Transverse colon (tissue), 3 donors: ENCODE results near the gene PCGF2.

Experiments
- CTCF ChIP-seq, 5 experiments: fragments of 200-600 bp in 3 of 5; fragments of 450-650 bp in 2 of 5; sonication (generic) in 3 of 5; IDR thresholded peaks; 1 replicate in 2 of 5; 2 replicates in 3 of 5; pipeline ENCODE4 v1.5.1; 2016 to 2017; ENCODE audit warnings: antibody characterized with exemption in 5 of 5, inconsistent platforms in 3 of 5, mild to moderate bottlenecking in 2 of 5, moderate library complexity in 1 of 5
- POLR2A ChIP-seq: fragments of 450-650 bp; IDR thresholded peaks from one replicate; pipeline ENCODE4 v1.6.1; 2016; ENCODE audit warnings: antibody characterized with exemption, mild to moderate bottlenecking, moderate library complexity

- TF ChIP-seq CTCF (IDR thresholded peaks at IDR 0.05), result no peak
- no peak for TF ChIP-seq POLR2A
Measured at GRCh38 chr17:38705803-38706504, 42.2 kb downstream of the PCGF2 start.
